Measurements from ENCODE around the gene HOXD8.

The HOXD8 gene

DNA sequence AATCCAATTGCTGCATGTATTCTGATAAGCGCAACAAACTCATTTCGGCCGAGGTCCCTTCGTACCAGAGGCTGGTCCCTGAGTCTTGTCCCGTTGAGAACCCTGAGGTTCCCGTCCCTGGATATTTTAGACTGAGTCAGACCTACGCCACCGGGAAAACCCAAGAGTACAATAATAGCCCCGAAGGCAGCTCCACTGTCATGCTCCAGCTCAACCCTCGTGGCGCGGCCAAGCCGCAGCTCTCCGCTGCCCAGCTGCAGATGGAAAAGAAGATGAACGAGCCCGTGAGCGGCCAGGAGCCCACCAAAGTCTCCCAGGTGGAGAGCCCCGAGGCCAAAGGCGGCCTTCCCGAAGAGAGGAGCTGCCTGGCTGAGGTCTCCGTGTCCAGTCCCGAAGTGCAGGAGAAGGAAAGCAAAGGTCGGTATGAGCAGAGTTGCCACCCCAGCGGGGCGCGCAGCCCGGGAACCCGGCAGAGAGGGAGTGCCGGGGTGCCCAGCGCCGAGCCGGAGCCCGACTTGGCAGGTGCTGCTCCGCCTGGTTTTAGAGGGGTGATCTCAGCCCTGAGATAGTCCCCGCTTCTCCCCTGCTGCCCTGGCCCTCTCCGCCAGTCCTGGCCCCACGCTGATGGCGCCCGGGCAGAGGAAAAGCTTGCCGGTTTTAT is 12.2 kb upstream of the HOXD8 start:
- no peak for DNase-seq

- DNase-seq: no peak
These were observed 11.6 kb upstream of the HOXD8 start for GRCh38 chr2:176117823-176118371.

GRCh38 chr2:176118601-176119339 is 10.7 kb upstream of the HOXD8 start:
- DNase-seq: no peak

DNA sequence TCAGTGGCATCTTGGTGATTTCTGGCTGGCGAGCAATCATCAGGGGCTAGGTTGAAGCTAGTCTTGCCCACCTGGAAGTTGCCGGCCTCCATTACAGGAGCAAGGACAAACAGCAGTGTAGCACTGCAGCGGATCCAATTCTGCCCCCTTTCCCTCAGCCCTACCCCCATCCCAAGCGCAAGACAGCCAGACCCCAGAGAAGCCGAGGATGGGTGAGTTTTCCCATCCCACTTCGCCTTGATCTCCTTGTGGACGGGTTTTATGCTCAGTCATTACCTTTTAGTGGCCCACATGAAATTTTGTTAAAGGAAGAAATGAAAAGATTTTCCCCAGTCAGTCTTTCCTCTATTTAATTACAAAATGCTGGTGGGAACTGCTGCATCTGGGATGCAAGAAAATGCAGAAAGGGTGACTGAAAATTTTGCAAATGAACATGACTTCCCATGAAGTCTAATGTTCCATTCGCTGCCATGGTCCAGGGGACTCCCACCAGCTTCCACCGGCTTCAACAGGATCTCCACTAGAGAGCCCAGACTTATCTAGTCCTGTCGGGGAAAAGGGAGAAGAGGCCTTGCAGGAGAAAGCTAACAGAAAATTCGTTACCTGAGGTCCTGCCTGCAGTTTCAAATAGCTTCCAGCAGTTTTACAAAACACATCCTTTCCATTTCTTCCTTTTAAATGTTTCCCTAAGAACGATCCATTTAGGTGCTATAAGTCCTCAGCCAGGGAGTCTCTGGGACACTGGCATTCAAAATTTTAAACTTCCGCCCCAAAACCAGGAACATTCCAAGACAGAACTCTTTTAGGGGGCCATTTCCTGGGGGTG is 8.9 kb upstream of the HOXD8 start:
- no peak for DNase-seq

DNA sequence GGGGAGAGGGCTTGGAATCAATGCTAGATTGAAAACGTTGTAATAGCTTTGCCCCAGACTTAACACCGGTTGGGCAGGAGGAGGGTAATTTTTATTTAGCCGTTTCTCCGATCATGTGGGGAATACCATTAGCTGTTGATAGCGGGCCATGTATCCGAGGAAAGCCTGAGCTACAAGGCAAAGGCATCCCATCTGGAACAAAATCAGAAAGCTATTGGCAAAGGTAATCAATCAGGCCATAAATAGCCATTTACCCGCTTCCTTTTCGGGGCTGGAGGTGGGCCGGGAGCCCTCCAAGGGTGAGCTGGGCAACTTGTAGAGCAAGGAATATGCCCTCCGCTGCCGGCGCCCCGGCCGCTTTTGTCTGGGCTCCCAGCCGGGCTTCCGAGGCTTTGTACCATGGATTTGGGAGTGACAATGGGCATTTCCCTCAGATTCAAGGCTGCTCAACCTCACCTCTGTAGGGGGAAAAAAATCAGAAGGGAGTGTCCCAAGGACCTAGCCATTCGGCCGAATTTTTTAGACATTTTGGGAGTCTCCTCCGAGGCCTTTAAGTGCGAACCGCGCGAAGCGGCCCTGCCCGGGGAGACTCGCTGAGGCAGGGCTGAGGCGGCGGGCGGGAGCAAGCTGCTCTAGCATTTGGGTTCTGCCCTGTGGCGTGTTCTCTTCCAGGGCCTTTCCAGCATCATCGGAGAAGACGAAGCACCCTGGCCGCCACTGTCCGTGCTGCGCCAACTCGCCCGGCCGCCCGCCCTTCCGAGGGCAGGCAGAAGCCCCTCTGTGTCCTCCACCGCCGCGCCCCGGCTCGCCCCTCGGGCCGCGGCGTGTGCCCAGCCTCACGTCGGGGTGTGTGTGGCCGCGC is 8.1 kb upstream of the HOXD8 start:
- DNase-seq: no peak

DNA sequence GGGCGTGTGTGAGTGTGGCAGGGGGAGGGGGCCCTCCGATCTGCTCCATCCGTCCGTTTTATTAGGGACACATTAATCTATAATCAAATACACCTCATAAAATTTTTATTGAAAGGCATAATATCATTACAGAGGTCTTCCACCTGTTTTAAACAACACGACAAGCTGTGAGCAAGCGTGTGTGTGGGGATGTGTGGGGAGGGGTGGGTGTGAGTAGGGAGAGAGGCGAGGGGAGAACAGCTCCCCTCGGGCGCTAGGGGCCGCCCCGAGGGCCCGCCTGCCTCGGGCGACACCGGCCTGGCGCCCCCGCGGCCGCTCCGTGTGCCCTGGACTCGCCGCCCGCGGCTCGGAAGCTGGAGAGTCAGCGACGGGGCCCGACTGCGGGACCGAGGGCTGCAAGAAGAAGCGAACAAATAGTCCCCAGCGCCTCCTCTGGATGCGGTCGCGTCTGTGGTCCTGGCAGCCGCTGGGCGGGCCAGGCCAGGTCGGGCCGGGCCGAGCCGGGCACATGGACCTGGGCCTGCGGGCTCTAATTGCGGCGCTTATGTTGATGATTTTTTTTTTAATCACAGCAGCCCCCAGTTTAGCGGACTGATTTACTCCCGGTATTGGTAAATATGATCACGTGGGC is 7.3 kb upstream of the HOXD8 start:
- DNase-seq: no peak

GRCh38 chr2:176122683-176123410 is 6.7 kb upstream of the HOXD8 start, which contains the start of gene HOXD9:
HOXD9 (plus strand) TSS chr2:176122719; CDS start chr2:176122769, 50 bp downstream.
- DNase-seq: no peak

DNA sequence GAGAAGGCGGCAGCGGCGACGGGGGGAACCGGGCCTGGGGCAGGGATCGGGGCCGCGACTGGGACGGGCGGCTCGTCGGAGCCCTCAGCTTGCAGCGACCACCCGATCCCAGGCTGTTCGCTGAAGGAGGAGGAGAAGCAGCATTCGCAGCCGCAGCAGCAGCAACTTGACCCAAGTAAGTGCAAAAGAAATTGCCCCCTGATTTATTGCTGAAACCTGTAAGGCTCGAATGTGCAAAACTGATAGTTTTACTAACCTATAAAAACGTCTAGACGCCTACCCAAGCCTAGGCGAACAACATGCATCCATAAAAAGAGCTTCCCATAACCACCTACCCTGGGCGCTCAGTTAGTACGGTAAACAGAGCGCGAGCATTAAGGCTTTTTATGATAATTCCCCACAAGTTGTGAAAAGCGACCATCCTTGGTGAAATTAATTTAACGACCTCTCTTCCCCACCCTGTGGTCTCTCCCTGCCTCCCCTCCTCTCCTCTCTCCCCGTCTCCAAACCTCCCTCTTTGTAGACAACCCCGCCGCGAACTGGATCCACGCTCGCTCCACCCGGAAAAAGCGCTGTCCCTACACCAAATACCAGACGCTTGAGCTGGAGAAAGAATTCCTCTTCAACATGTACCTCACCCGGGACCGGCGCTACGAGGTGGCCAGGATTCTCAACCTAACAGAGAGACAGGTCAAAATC is 5.9 kb upstream of the HOXD8 start:
- no peak for DNase-seq

- no peak for DNase-seq
These were observed 5.2 kb upstream of the HOXD8 start for GRCh38 chr2:176124110-176124946.

GRCh38 chr2:176124947-176125771 is 4.3 kb upstream of the HOXD8 start:
- DNase-seq: no peak

- DNase-seq: no peak
These were observed 3.8 kb upstream of the HOXD8 start for GRCh38 chr2:176125772-176126054.

DNA sequence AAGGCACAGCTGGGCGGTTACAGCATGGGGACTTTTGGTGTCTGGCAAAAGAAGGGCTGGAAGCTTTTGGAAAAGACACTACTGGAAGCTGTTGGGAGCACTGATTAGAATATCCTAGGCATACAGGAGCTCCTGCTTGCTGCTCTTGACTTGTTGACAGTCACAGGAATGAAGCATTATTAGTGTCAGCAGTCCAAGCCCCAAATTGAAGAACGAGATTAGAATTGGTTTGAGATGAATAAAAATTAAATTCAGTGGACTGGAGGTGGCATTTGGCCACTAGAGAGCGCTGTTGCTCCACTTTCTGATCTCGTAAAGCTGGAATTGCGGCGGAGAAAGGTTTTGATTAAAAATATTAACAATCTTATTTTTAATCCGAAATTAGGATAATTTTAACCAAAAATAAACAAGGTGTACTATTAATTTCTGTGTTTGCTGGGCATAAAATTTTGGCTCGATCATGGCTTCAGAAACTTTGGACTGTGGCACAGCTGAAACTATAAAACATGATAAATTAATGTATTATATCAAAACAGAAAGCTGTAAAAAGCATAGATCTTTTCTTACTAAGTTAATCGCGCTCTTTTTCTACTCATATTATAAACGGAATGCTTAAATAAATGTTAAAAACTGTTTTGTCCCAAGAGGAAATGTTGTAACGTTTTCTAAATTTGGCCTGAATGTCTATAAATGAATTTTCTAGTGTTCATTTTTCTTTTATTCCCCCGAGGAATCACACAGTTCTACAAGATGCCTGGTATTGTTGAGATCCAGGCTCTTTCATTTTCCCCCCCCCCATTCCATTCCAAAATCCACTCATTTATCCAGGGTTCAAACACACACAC is 2.4 kb upstream of the HOXD8 start:
- peak; percentile 74 for DNase-seq

- no peak for DNase-seq
These were observed 1.8 kb upstream of the HOXD8 start for GRCh38 chr2:176127774-176128072.

DNA sequence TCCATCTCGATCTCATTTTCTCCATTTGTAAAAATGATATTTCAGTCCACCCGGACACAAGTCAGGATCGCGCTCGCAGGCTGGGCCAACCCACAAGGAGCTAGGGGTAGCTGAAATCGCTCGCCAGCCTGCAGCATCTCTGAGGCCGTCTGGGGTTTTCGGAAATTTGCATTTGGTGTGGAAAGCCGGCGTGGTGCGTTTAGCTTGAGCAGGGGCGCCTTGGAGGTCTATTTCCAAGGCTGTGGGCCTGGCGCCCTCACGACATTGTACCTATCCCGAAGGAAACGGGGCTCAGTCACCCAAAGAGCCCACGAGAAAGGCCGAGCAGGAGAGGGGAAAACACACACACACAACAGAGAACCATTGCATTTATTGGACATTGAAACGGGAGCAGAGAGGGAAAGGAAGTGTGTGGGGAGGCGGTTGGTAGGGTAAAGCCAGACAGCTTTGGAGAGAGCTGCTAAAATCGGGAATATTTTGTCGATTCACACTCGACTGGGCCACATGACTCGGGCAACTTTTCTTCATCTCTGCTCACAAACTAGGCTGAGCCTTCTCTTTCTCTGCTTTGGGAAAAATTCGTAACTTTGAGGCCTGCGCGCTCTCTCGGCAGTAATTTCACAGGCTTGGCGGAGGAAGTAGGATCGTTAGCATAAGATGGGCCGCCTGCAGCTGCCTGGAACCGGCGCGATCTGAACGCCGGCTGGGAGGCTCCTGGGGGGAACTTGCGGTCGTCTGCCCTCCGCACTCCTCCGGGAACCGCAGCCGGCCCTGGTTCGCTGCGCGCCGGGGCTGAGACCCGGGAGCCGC is 1.1 kb upstream of the HOXD8 start:
- DNase-seq: no peak

DNA sequence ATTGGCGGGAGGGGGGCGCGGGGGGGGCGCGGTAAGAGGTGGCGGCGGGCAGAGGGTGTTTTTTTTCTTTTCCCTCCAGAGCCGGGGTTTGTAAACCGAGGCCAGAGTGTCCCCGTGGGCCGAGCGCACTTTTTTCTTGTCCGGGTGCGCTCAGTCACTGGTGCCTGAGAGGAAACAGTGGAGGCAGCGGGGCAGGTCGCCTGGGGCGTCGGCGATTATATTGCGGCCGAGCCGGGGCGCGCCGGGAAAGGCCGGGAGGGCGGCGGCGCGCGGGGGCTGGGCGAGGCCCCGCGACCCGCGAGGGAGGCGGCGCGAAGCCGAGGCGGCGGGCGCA is 275 bp downstream of the HOXD8 start:
- DNase-seq: no peak

GRCh38 chr2:176130147-176130956 is 847 bp downstream of the HOXD8 start:
- no peak for DNase-seq

Measured in activated CD8-positive, alpha-beta memory T cell treated with anti-CD3 and anti-CD28 coated beads, Interleukin-2, amount 50 U/mL, for 4 hours (primary cell).